CD4-positive, alpha-beta memory T cell (primary cell): ENCODE measurements around the gene RNF167. TPM values are rescaled to one million over a fixed set of nuclear protein-coding genes. Genes with fewer than 3 reads are reported as not detected.

Experiments
- CTCF ChIA-PET: fragments of 350-600 bp; sonication (Branson Sonifier 250); formaldehyde crosslinking; loops from one replicate; lab custom pipeline; 2021; ENCODE audit warnings: inconsistent platforms; ENCODE audit not compliant: partially characterized antibody; lab: Charles Lee
- POLR2A ChIA-PET: fragments of 350-600 bp; sonication (Branson Sonifier 250); formaldehyde crosslinking; loops from one replicate; lab custom pipeline; 2021; ENCODE audit not compliant: partially characterized antibody; lab: Charles Lee
- DNase-seq, 5 donors: peaks; one replicate each; pipeline versions ENCODE4 v3.0.0 to v3.0.0-alpha.2; 2020 to 2022; ENCODE audit warnings: mixed read lengths in 1 of 5
- H3K27ac ChIP-seq: one replicate; pipeline ENCODE4 v1.7.0; 2013; ENCODE audit warnings: low read depth, low read length
- H3K27me3 ChIP-seq: 2 replicates; pipeline ENCODE4 v1.7.0; 2013; ENCODE audit warnings: mild to moderate bottlenecking, low read length, moderate library complexity; ENCODE audit not compliant: insufficient read depth
- H3K36me3 ChIP-seq: 2 replicates; pipeline ENCODE4 v1.7.0; 2013; ENCODE audit warnings: mild to moderate bottlenecking, low read length, moderate library complexity; ENCODE audit not compliant: insufficient read depth
- H3K4me1 ChIP-seq: 2 replicates; pipeline ENCODE4 v1.7.0; 2013; ENCODE audit warnings: mild to moderate bottlenecking, low read length, moderate library complexity; ENCODE audit not compliant: insufficient read depth
- H3K4me3 ChIP-seq, 2 donors: one replicate each; pipeline ENCODE4 v1.7.0; 2013; ENCODE audit warnings: low read length in 2 of 2, mild to moderate bottlenecking in 1 of 2
- H3K9me3 ChIP-seq, 2 donors: one replicate each; pipeline ENCODE4 v1.7.0; 2013; ENCODE audit warnings: low read length in 2 of 2, control low read depth in 1 of 2; ENCODE audit not compliant: control insufficient read depth in 1 of 2
- H3K27ac Mint-ChIP-seq, 7 donors: one replicate each; pipeline ENCODE4 v1.8.0; 2020 to 2021; ENCODE audit warnings: mixed read lengths in 7 of 7, mild to moderate bottlenecking in 6 of 7, inconsistent platforms in 3 of 7, moderate library complexity in 3 of 7
- H3K27me3 Mint-ChIP-seq, 2 donors: one replicate each; pipeline ENCODE4 v1.8.0; 2020 to 2021; ENCODE audit warnings: mixed read lengths in 2 of 2
- H3K36me3 Mint-ChIP-seq, 2 donors: one replicate each; pipeline ENCODE4 v1.8.0; 2020 to 2021; ENCODE audit warnings: mixed read lengths in 2 of 2, inconsistent platforms in 1 of 2, mild to moderate bottlenecking in 1 of 2
- H3K4me1 Mint-ChIP-seq, 4 donors: one replicate each; pipeline ENCODE4 v1.8.0; 2020 to 2021; ENCODE audit warnings: mixed read lengths in 4 of 4, mild to moderate bottlenecking in 1 of 4
- H3K4me3 Mint-ChIP-seq, 8 donors: one replicate each; pipeline ENCODE4 v1.8.0; 2020 to 2021; ENCODE audit warnings: mixed read lengths in 8 of 8, mild to moderate bottlenecking in 7 of 8, moderate library complexity in 6 of 8, inconsistent platforms in 3 of 8
- H3K9me3 Mint-ChIP-seq, 8 donors: one replicate each; pipeline ENCODE4 v1.8.0; 2020 to 2021; ENCODE audit warnings: mixed read lengths in 8 of 8, mild to moderate bottlenecking in 5 of 8, inconsistent platforms in 3 of 8, moderate library complexity in 1 of 8
- intact Hi-C: fragments of 100-400 bp; cut with micrococcal nuclease; formaldehyde crosslinking; loops from one replicate; pipeline ENCODE4 v1.15.1; 2023
- polyA plus RNA-seq, 2 donors: library from polyadenylated mRNA; unstranded; fragments of 300-500 nt; fragmentation: Illumina TruSeq; gene quantifications; one replicate each; pipeline ENCODE4 v1.2.3, GENCODE V29; 2021
- total RNA-seq, 2 experiments: library from RNA; stranded (reverse); gene quantifications; one replicate each; pipeline ENCODE4 v1.2.3, GENCODE V29; 2021

Gene RNF167
- total and polyA plus RNA-seq, 4 experiments from 2014 or later: 52.4 to 172 (median 108) TPM

- Histone ChIP-seq H3K36me3 (peaks cover 27% of the 10 kb centered on the region), H3K27me3 (no peaks in the 10 kb centered on the region), H3K9me3 (no peaks in the 10 kb centered on the region), H3K4me3 (peak overlapping the region in 1 of 2 donors; percentile 94), H3K4me1 (peaks cover 37% of the 10 kb centered on the region), H3K27ac (peak overlapping the region; percentile 94)
- ChIA-PET CTCF (interaction anchor here (0.9 to 2.9 kb wide), 3 partner anchors 16 to 18 kb away, joined by 3 to 15 read pairs (median 5); partner anchors contain the start of gene SPAG7), POLR2A (interaction anchor here (0.7 to 25.3 kb wide), 16 partner anchors 10 to 164 kb away, joined by 3 to 973 read pairs (median 6); partner anchors contain the start of genes CAMTA2, CHRNE, GP1BA and INCA1)
- Mint-ChIP-seq H3K27me3 (no peaks in the 10 kb centered on the region), H3K9me3 (peaks cover 0 to 2% (median 0%) of the 10 kb centered on the region in 8 donors), H3K36me3 (peaks cover 25 to 35% of the 10 kb centered on the region in 2 donors), H3K4me1 (peaks cover 20 to 61% (median 34%) of the 10 kb centered on the region in 4 donors), H3K27ac (peak overlapping the region; percentile 84 to 95 (median 91)), H3K4me3 (peak overlapping the region; percentile 85 to 100 (median 99))
- intact Hi-C loops: loop anchor here (1.0 to 2.0 kb wide), 2 partner anchors 18 to 239 kb away; partner anchors contain the start of genes ARRB2 and SPAG7
- DNase-seq: peak; percentile 81 to 89 (median 82)
Observed at GRCh38 chr17:4949321-4950074, 9.4 kb downstream of the RNF167 start.

GRCh38 chr17:4950075-4950745 lies 10.1 kb downstream of the RNF167 start:
- intact Hi-C loops: no loop called here
- Mint-ChIP-seq H3K4me1 (peaks cover 13 to 54% (median 27%) of the 10 kb centered on the region in 4 donors), H3K9me3 (peaks cover 0 to 2% (median 0%) of the 10 kb centered on the region in 8 donors), H3K36me3 (peaks cover 20 to 27% of the 10 kb centered on the region in 2 donors), H3K4me3 (peak overlapping the region; percentile 80 to 87 (median 83)), H3K27ac (peak overlapping the region; percentile 84 to 93 (median 91)), H3K27me3 (no peaks in the 10 kb centered on the region)
- no peaks in the 10 kb centered on the region for H3K27me3 ChIP-seq
- CTCF ChIA-PET: interaction anchor here (0.9 to 3.1 kb wide), 5 partner anchors 13 to 41 kb away, joined by 3 to 11 read pairs (median 8); partner anchors contain the start of gene SPAG7
- H3K4me3 ChIP-seq: peak overlapping the region in 1 of 2 donors; percentile 94
- POLR2A ChIA-PET: interaction anchor here (0.9 to 25.3 kb wide), 6 partner anchors 11 to 807 kb away, joined by 4 to 973 read pairs (median 6); partner anchors contain the start of genes CAMTA2, CYB5D2, INCA1 and KIF1C
- peak overlapping the region; percentile 94 for H3K27ac ChIP-seq
- H3K4me1 ChIP-seq: peaks cover 30% of the 10 kb centered on the region
- H3K9me3 ChIP-seq: no peaks in the 10 kb centered on the region
- peaks cover 21% of the 10 kb centered on the region for H3K36me3 ChIP-seq
- DNase-seq: peak in 2 of 5 donors; percentile 35

GRCh38 chr17:4950746-4951204 lies 10.7 kb downstream of the RNF167 start, which contains the start of gene ENO3:
Gene ENO3 (plus strand): TSS chr17:4951119. CDS start chr17:4951830, 711 bp downstream.
- Mint-ChIP-seq H3K9me3 (peaks cover 0 to 2% (median 0%) of the 10 kb centered on the region in 8 donors), H3K27ac (peak within 1 kb of the TSS; percentile 84 to 93 (median 91)), H3K36me3 (peaks cover 15 to 22% of the 10 kb centered on the region in 2 donors), H3K4me1 (peaks cover 7 to 48% (median 22%) of the 10 kb centered on the region in 4 donors), H3K4me3 (peak within 1 kb of the TSS; percentile 80 to 87 (median 83)), H3K27me3 (no peaks in the 10 kb centered on the region)
- ChIA-PET POLR2A (interaction anchor here (0.9 to 25.3 kb wide), 6 partner anchors 11 to 807 kb away, joined by 4 to 973 read pairs (median 6); partner anchors contain the start of genes CAMTA2, CYB5D2, INCA1 and KIF1C), CTCF (interaction anchor here (1.0 to 3.1 kb wide), 5 partner anchors 10 to 41 kb away, joined by 3 to 11 read pairs (median 8); partner anchors contain the start of genes RNF167 and SPAG7)
- intact Hi-C loops: no loop called here
- Histone ChIP-seq H3K4me1 (peaks cover 24% of the 10 kb centered on the region), H3K27me3 (no peaks in the 10 kb centered on the region), H3K36me3 (peaks cover 15% of the 10 kb centered on the region), H3K27ac (peak within 1 kb of the TSS; percentile 94), H3K4me3 (peak within 1 kb of the TSS in 1 of 2 donors; percentile 94), H3K9me3 (no peaks in the 10 kb centered on the region)
- DNase-seq: no peak

GRCh38 chr17:4951486-4951885 lies 11.4 kb downstream of the RNF167 start:
- CTCF ChIA-PET: interaction anchor here (0.6 to 3.1 kb wide), 6 partner anchors 11 to 84 kb away, joined by 3 to 11 read pairs (median 6); partner anchors contain the start of genes RNF167 and SPAG7
- POLR2A ChIA-PET: interaction anchor here (8.0 to 25.3 kb wide), 2 partner anchors 12 to 17 kb away, joined by 215 to 973 read pairs; partner anchors contain the start of genes RNF167, SLC25A11 and SPAG7
- Mint-ChIP-seq H3K9me3 (peaks cover 0 to 2% (median 0%) of the 10 kb centered on the region in 8 donors), H3K27ac (peak overlapping the region in 4 of 7 donors; percentile 37 to 92 (median 56)), H3K4me3 (peak overlapping the region in 7 of 8 donors; percentile 3 to 84 (median 20)), H3K27me3 (no peaks in the 10 kb centered on the region), H3K4me1 (peaks cover 6 to 45% (median 20%) of the 10 kb centered on the region in 4 donors), H3K36me3 (peaks cover 9 to 16% of the 10 kb centered on the region in 2 donors)
- Histone ChIP-seq H3K4me1 (peaks cover 17% of the 10 kb centered on the region), H3K4me3 (no peak overlapping the region), H3K27me3 (no peaks in the 10 kb centered on the region), H3K9me3 (no peaks in the 10 kb centered on the region), H3K27ac (no peak overlapping the region), H3K36me3 (peaks cover 10% of the 10 kb centered on the region)
- intact Hi-C loops: no loop called here
- no peak for DNase-seq

GRCh38 chr17:4953451-4953961 lies 13.4 kb downstream of the RNF167 start:
- no peaks in the 10 kb centered on the region for H3K36me3 ChIP-seq
- Mint-ChIP-seq H3K36me3 (peaks cover 0 to 8% of the 10 kb centered on the region in 2 donors), H3K27ac (peak overlapping the region in 2 of 7 donors; percentile 29 to 61), H3K9me3 (peaks cover 0 to 2% (median 0%) of the 10 kb centered on the region in 8 donors), H3K4me1 (peaks cover 6 to 36% (median 20%) of the 10 kb centered on the region in 4 donors), H3K27me3 (no peaks in the 10 kb centered on the region), H3K4me3 (no peak overlapping the region)
- CTCF ChIA-PET: interaction anchor here (0.6 to 5.1 kb wide), 2 partner anchors 44 to 52 kb away, joined by 3 to 33 read pairs; no protein-coding TSS in a partner anchor
- POLR2A ChIA-PET: interaction anchor here (0.8 to 25.3 kb wide), 5 partner anchors 9 to 44 kb away, joined by 3 to 973 read pairs (median 7); partner anchors contain the start of genes CAMTA2, RNF167, SLC25A11 and SPAG7
- intact Hi-C loops: no loop called here
- DNase-seq: no peak
- peaks cover 13% of the 10 kb centered on the region for H3K4me1 ChIP-seq
- H3K4me3 ChIP-seq: no peak overlapping the region
- no peaks in the 10 kb centered on the region for H3K9me3 ChIP-seq
- H3K27me3 ChIP-seq: no peaks in the 10 kb centered on the region
- H3K27ac ChIP-seq: no peak overlapping the region

GRCh38 chr17:4955091-4955490 lies 15.0 kb downstream of the RNF167 start:
- H3K36me3 Mint-ChIP-seq: peaks cover 2 to 8% of the 10 kb centered on the region in 2 donors
- H3K9me3 ChIP-seq: no peaks in the 10 kb centered on the region
- H3K4me1 Mint-ChIP-seq: peaks cover 6 to 32% (median 17%) of the 10 kb centered on the region in 4 donors
- no peaks in the 10 kb centered on the region for H3K27me3 Mint-ChIP-seq
- CTCF ChIA-PET: interaction anchor here (0.6 to 5.1 kb wide), 5 partner anchors 12 to 697 kb away, joined by 3 to 33 read pairs (median 5); partner anchors contain the start of genes RNF167, SLC25A11 and SPAG7
- peaks cover 10% of the 10 kb centered on the region for H3K36me3 ChIP-seq
- no peaks in the 10 kb centered on the region for H3K9me3 Mint-ChIP-seq
- H3K27me3 ChIP-seq: no peaks in the 10 kb centered on the region
- H3K4me3 ChIP-seq: no peak overlapping the region
- intact Hi-C loops: no loop called here
- H3K27ac ChIP-seq: no peak overlapping the region
- H3K27ac Mint-ChIP-seq: no peak overlapping the region
- no peak for DNase-seq
- peaks cover 13% of the 10 kb centered on the region for H3K4me1 ChIP-seq
- POLR2A ChIA-PET: interaction anchor here (1.2 to 27.9 kb wide), 3 partner anchors 9 to 46 kb away, joined by 3 to 973 read pairs (median 973); partner anchors contain the start of genes ENO3, PFN1, RNF167 and SLC25A11
- H3K4me3 Mint-ChIP-seq: no peak overlapping the region
